NCI-H345 treated with DMSO at 0.1 percent for 48 hours (cell line): ENCODE measurements around the gene RNF169.

ENCODE experiments used
- DNase-seq: peaks from one replicate; lab custom pipeline; 2025; ENCODE audit not compliant: unreplicated experiment; lab: John Stamatoyannopoulos, UW

Gene RNF169, protein sequence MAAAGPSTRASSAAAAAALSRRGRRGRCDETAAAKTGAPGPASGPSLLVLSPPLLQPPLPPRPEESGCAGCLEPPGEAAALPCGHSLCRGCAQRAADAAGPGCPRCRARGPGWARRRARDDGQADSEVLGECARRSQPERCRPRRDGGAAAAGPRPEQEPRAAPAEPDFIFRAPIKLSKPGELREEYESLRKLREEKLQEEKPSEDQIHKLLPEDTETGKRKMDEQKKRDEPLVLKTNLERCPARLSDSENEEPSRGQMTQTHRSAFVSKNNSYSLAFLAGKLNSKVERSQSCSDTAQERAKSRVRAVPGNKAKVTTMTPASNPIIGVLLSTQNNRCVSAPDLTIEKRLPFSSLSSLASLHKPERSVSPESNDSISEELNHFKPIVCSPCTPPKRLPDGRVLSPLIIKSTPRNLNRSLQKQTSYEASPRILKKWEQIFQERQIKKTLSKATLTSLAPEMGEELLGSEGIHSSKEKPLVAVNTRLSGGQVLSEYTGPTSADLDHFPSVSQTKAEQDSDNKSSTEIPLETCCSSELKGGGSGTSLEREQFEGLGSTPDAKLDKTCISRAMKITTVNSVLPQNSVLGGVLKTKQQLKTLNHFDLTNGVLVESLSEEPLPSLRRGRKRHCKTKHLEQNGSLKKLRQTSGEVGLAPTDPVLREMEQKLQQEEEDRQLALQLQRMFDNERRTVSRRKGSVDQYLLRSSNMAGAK

DNA sequence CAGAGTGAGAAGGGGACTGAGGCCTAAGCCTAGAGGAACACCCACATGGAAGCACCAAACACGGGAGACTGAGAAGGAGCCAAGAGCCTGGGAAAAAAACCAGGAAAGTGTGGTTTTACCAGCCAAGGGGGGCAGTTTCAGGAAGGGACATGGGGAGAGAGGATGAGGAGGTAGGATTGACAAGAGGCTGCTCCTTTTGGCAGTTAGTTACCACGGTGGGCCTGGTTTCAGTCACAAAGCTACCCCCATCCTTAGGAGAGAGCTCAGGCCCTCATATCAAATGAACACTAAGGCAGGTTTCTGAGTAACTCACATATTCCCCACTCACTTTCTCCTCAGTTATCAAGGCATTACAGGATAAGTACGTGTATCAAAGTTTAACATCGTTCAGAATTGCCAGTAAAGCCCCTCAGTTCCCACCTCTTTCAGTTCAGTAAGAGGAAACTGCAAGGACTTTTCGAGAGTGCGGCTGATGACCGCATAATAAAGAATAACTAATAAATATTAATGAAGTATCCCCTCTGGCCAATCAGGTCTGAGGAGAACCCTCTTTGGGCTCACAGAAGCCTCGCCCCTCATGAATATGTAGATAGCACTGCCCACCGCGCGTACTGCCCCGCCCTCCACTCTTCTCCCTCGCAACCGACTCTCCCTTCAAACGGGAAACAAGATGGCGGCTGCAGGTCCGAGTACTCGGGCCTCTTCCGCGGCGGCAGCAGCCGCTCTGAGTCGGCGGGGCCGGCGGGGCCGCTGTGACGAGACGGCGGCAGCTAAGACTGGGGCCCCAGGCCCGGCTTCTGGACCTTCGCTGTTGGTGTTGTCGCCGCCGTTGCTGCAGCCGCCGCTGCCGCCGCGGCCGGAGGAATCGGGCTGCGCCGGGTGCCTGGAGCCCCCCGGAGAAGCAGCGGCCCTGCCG lies at the start of gene RNF169:
Gene RNF169 (plus strand): TSS at position 639 of the 916 bp plus-strand sequence. CDS start 32 bp downstream, at position 671.
- peak; percentile 91 for DNase-seq

DNA sequence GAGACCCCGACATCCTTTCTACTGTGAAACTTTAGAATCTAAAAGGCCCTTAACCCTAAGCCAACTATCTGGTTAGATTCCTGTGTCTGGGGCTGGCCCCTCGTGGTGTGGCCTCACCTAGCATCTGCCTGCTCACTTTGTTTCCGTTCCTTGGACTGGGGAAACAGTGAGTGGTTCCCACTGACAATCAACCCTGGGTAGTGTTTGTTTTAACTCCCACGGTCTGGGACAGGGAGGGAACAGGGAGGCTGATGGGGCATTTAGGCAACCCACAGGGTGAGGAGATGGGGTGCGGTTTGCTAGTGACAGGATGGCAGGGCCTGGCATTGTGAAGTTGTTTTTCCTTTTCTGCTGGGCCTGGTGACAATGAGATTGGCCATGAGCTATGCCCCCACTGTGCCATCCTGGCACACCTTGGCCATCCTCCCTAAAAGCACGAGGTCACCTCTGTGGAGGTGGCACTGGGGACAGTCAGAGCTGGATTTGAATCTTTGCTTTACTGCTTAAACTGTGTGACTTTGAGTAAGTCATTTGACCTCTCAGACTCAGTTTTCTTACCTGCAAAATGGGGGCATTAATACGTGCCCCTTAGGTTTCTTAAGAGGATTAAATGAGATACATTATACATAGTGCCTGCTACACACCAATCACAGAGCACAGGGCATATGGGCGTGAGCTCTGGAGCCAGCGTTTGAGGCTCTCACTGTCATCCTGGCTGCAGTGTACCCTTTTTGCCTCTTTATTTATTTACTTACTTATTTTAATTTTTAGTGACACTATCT lies 48.8 kb upstream of the RNF169 start:
- DNase-seq, result no peak

DNA sequence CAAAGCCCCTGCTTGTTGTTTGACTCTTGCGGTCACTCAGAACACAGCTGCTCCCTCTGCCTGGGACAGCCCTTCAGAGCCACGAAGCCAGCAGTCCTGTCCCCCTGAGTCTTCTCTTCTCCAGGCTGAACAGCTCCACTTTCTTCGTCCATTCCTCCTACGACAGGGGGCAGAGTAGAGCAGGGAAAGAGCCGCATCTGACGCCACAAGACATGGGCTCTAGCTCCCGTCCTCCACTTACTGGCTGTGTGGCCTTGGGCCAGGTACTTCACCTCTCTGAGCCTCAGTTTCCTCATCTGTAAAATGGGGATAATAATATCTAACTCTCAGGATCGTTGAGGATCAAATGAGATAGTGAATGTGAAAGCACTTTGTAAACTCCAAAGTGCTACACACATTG lies 47.3 kb upstream of the RNF169 start:
- DNase-seq, result no peak

DNA sequence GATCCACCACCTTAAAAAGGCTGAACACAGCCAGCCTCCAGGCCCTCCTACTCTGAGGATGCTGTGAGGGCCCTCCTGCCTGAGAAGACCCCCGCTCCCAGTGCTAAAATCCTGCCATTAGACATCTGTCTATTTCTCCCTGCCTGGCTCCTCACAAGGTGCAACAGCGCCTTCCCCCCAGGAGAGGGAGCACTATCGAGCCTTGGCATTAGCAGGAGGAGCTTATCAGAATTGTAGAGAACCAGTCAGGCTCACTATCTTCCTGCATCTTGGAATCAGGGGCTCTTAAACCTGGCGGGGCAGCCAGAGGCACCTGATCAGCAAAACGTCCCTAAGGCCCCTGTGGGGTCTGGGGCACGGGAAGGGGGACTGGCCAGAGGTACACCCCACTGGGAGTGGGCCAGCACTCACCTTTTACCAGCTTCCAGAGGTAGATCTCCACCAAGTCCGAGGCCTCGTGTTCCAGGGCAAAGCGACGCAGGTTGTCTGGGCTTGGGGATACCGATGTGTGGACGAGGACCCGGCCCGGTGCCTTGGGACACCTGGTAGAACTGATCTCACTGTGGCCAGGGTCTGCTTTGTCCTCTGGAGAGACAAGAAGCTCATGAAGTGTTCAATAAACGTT lies 46.2 kb upstream of the RNF169 start:
- peak; percentile 7 for DNase-seq

DNA sequence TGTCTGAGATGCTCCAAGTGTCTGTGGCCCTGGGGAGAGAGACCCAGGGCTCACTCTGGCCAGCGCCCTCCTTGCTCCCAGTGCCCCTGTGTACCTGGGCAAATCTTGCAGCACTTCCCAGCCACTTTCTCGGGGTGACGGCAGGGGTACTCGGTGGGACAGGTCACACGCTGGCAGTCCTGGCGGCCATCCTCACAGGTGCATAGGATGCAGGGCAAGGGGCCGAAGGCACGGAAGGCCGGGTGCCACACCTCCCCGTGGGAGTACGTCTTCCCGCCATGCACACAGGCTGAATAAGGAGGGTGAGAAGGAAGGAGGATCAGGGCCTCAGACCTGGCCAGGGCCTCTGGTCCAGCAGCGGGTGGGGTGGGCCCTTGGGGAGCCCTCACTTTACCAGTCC lies 45.4 kb upstream of the RNF169 start:
- no peak for DNase-seq

DNA sequence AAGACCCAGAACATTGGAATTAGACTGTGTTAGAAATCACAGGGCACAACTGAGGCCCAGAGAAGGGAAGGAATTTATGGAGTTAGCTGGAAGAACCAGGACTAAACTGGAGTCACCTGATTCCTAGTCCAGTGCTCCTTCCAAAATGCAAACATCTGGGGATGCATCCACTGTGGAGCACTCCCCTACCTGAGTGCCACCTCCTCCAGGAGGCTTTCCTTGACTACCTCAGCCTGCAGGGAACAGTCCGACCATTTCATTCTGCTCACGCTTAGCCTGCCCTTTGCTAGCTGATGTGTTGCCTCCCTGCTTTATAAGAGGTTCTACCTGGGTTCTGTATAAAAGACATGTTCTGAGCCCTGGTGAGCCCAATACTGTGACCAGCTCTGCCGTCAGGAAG lies 41.5 kb upstream of the RNF169 start:
- DNase-seq, result no peak

DNA sequence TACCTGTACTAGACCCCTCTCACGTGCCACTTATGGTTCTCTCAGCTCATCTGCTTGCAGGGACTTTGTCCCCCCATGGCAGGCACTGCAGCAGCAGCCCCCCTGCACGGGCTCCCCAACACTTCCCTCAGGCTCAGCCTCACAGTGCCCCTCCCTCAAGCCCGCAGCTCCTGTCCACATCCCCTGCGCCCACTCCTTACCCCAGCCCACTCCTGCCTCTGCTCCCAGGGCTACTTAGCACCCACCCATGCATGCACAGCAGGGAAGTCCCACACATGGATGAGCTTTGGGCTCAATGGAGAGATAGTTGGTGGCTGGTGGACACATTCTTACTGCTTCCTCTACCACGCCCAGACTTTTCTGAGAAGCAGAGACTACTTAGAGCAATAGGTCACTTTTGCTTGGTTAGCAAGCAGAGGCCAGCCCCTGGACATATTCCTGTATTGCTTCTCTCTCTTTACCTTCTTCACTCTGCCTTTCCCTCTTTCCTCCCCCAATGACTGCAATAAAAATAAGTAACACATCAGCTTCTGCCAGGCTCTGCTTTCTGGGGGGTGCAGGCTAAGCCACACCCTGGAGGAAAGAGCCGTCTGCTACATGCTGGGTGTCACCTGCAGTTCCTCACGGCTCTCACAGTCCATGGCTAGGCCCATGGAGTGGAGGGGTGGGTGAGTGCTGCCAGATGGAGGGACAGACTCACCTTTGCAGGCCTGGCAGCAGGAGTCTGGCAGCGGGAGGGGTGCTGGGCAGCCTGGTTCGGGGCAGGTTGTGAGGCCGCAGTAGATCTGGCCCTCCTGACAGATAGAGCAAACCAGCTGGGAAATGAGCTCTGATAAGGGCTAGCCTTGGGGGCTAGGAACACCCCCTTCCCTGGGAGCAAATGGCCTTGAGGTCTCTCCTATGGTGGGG lies 40.8 kb upstream of the RNF169 start:
- DNase-seq, result no peak

DNA sequence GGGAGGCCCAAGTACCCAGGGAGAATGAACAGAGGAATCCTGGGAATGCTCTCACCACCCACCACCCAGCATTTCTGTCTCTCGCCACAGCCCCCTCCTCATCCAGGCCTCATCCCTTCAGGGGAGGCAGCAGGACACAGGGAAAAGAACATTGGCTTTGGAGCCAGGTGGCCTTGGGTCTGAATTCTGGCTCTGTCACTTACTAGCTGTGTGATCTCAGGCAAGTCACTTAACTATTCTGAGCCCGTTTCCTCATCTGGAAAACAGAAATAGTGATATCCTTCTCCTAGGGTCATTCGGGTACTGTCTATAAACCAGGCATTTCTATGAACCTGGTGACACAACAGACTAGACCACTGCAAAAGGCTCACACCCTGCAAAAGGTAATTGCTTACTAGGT lies 39.5 kb upstream of the RNF169 start:
- DNase-seq, result no peak

DNA sequence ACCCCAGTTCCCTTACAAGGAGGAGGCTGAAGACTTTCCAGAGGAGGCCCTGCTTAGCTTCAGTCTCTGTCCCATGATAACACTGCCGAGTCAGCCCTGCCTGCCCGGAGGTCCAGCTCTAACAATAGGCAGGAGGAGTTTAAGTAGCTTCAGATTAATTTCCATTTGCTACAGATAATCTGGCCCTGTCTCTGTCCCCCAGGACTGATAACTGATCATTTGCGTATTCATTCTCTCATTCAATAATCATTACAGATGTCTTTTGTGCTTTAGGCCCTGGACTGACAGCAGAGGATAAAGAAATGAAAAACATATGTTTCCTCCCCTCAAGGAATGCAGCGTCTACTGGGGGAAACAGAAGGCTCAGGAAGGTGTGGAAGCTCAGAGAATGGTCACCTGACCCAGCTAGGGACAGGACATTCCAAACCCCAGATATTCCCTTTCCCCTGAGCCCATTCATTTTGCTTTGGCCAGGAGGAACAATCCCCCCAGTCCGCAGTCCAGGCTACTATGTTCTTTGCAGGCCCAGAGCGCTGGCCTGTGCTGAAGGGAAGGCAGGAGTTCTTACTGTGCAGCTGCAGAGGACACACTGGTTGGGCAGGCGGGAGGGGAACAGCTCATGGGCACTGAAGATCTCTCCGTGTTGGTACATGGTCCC lies 38.2 kb upstream of the RNF169 start:
- DNase-seq, result no peak

DNA sequence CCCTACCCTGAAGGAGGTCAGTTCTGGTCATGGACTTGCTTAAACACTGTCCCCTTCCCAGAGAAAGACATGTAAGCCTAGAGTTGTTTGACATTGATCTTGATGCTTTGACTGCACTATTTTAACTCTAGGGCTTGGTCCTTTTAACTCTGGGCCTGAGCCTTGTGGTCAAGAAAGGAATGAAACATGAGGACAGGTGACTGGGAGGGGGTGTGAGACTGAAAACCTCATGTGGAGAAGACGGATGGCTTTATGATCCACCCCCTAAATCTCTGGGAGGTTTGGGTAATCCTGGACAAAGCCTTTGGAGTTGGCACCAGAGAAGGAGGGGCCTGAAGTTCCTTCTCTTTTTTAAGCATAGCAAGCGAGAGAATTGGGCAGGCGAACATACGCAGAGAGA lies 35.0 kb upstream of the RNF169 start:
- DNase-seq, result no peak

DNA sequence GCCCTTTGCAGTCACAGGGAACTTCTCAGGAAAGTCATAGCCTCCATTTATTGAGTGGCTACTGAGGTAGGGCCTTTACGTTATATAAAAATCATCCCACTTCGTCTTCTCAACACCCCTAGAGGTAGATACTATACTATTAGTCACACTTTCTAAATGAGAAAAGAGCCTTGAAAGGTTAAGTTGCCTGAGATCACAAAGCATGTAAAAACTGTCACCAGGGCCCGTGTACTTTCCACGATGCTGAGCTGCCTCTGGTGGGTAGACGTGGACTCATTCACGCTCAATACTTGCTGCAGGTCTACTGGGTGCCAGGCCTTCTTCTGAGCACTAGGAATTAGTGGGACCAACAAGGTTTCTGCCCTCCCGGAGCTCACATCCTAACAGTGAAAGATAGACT lies 33.7 kb upstream of the RNF169 start:
- no peak for DNase-seq

DNA sequence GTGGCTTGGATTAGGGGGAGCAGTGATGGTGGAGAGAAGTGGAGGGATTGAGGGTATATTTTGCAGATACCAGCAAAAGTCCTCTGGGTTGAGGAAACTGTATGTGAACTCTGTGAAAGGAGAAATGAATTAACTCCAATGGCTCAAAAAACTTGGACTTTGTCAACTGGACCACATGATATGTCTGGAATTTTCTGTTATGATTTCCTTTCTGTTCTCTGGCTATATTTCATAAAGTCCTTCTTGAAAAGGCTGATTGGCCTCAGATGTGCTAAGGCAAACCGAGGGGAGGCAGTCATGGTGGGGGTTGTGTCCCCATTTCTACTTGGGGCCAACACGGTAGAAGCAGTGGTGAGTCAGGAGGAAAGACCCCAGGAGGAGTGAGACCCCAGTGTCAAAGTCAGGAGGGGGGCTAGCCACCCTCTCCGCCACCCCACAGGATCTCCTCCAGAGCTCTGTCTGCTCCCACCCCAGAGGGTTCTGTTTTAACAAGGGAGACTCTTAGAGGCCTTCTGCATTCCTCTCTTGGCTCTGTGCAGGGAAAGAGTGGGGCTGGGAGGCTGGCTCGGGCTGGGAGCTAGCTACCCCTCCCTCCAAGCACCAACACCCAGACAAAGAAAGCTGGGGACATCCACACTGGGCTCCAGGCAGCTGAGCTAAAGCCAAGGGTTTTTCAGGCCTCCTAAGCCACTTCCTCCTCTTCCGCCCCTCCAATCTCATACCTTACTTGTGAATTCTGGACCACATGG lies 31.3 kb upstream of the RNF169 start:
- DNase-seq, result no peak

DNA sequence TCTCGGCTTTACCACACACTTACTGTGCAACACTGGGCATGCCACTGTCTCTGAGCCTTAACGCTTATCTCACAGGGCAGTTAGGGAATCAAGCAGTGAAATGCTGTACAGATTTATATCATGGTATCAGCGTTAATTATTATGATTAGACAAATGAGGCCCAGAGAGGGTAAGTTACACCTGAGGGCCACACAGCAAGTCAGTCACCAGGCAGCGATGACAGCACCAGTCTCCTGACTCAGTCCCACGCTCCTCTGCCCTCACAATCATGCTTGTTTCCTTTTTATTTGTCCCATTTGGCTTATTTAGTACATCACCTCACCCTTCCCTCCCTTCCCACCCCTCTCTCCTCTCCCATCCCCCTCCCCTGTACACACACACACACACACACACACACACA lies 29.6 kb upstream of the RNF169 start:
- no peak for DNase-seq

DNA sequence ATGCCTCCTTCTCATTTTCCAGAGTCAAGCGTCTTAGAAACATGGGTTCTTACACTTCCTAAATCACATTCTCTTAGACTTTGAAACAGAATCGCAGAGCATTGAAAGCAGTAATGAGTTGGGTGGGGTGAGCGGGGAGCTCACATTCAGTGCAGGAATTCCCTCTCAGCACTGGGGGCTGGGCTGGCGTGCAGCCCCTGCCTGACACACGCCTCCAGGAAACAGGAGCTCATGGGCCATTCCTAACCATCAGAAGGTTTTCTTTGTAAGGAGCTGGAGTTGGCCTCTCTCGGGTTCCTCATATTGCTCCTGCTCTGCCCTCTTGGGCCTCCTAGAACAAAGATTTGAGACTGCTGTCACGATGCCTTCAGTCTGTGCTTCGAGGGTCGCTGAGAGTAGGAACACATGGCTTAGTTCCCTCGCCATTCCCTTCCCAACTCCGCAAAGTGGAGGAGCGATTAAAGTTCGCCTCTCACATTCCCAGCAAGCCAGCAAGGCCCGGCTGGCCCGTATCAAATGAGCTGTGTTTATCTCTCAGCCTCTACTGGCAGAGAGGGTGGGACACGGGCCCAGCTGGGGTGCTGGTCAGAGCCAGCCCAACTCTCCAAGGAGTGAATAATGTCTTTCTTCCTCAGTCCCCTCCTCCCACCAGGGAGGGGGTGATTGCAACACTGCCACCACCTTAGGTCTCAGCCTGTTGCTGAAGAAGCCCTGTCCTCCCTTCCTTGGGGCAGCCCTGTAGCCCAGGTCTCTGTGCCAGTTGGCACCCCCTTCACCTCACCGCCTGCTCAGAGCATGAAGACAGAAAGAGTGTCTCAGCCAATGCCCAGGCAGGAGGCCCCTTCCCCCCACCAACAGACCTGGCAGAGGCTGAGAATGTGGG lies 27.8 kb upstream of the RNF169 start:
- no peak for DNase-seq

DNA sequence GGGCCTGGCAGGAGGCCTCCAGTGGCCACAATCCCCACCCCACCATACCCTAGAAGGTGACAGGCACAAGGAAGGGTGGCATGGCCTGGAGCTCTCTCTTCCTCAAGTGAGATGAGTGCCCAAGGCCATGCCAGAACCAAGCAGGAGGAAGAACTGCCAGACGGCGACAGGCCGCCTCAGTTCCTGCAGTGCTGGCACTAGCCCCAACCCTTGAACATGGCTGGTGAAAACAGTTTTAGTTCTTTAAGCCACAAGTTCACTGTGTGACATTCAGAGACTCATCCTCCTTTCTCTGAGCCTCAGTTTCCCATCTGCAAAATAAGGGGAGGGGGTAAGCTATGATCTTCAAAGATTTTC lies 27.2 kb upstream of the RNF169 start:
- DNase-seq, result no peak

DNA sequence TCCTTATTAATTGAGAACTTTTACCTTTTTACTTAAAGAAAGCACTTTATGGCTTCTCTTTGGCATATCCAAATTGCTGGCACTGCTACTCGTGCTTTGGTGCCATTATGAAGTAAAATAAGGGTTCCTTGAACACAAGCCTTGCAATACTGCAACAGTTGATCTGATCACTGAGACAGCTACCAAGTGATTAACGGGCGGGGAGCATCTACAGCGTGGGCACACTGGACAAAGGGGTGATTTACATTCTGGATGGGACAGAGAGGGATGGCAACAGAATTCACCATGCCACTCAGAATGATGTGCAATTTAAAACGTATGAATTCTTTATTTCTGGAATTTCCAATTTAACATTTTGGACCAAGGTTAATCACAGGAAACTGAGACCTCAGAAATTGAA lies 25.1 kb upstream of the RNF169 start:
- DNase-seq, result no peak

DNA sequence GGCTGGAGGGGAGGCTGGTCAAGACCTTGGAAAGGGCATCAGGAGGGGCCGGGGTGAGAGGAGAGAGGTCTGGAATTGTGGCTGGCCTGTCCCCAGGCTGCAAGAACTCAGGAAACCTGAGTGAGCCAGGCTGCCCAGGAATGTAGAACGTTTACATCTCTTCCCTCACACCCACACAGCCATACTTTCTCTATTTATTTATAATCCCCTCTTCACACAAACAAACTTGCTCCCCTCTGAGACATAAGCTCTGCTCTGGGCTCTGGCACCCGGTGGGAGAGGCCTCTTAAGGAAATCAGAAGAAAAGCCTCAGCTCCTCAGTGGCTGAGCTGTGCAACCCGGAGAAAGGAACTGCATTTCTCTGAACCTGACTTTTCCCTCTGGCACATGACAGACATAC lies 22.9 kb upstream of the RNF169 start:
- DNase-seq, result no peak
